B cell (primary cell): ENCODE data around the gene PAM. TPM values are rescaled to one million over a fixed set of nuclear protein-coding genes. Genes with fewer than 3 reads are reported as not detected.

ENCODE experiments used
- ATAC-seq: fragments of 200-7000 bp; cut with Tn5 transposase; one replicate; pipeline ENCODE4 v1.10.0; 2021; ENCODE audit warnings: low read depth, mild to moderate bottlenecking, moderate number of reproducible peaks, moderate library complexity
- CTCF ChIA-PET: fragments of 350-600 bp; sonication (Branson Sonifier 250); formaldehyde crosslinking; loops from one replicate; lab custom pipeline; 2021; ENCODE audit warnings: antibody characterized with exemption, inconsistent platforms; lab: Charles Lee
- POLR2A ChIA-PET: fragments of 350-600 bp; sonication (Branson Sonifier 250); formaldehyde crosslinking; loops from one replicate; lab custom pipeline; 2021; ENCODE audit warnings: antibody characterized with exemption; lab: Charles Lee
- DNase-seq: peaks from one replicate; pipeline ENCODE4 v3.0.0; 2013
- H2AFZ ChIP-seq: 2 replicates; pipeline ENCODE4 v1.6.1; 2012; ENCODE audit warnings: mild to moderate bottlenecking, low read depth, low read length; ENCODE audit not compliant: insufficient read depth, poor library complexity, severe bottlenecking
- H3K27ac ChIP-seq, 2 donors: 1 replicate in 1 of 2; 2 replicates in 1 of 2; pipeline ENCODE4 v1.5.1; 2012 to 2013; ENCODE audit warnings: low read length in 2 of 2, mild to moderate bottlenecking in 2 of 2, moderate library complexity in 1 of 2
- H3K27me3 ChIP-seq, 4 experiments: fragments of 200-600 bp in 1 of 4; sonication (generic) in 1 of 4; replicated peaks in 1 of 4; 1 replicate in 2 of 4; 2 replicates in 2 of 4; pipeline versions ENCODE4 v1.6.1 to v1.7.0; 2013 to 2016; ENCODE audit warnings: low read length in 3 of 4, mild to moderate bottlenecking in 2 of 4, mixed read lengths in 1 of 4, moderate library complexity in 1 of 4; ENCODE audit not compliant: insufficient read depth in 4 of 4, control insufficient read depth in 3 of 4; ENCODE audit errors: control extremely low read depth in 1 of 4
- H3K36me3 ChIP-seq, 2 experiments: replicated peaks in 1 of 2; 1 replicate in 1 of 2; 2 replicates in 1 of 2; pipeline versions ENCODE4 v1.6.1 to v1.7.1; 2013; ENCODE audit warnings: low read length in 1 of 2; ENCODE audit not compliant: insufficient read depth in 2 of 2, control insufficient read depth in 1 of 2; ENCODE audit errors: control extremely low read depth in 1 of 2, extremely low read depth in 1 of 2
- H3K4me1 ChIP-seq, 2 donors: fragments of 200-600 bp in 1 of 2; sonication (generic) in 1 of 2; 1 replicate in 1 of 2; 2 replicates in 1 of 2; pipeline versions ENCODE4 v1.5.1 to v1.6.1; 2013 to 2017; ENCODE audit warnings: low read length in 2 of 2; ENCODE audit not compliant: control insufficient read depth in 2 of 2, insufficient read depth in 2 of 2
- H3K4me2 ChIP-seq: replicated peaks from 2 replicates; pipeline ENCODE3; 2012; ENCODE audit warnings: mild to moderate bottlenecking, low read depth, low read length; ENCODE audit not compliant: poor library complexity, severe bottlenecking
- H3K4me3 ChIP-seq, 5 experiments: fragments of 200-600 bp in 1 of 5; sonication (generic) in 1 of 5; 1 replicate in 3 of 5; 2 replicates in 2 of 5; pipeline versions ENCODE4 v1.5.1 to v1.7.0; 2011 to 2016; ENCODE audit warnings: low read length in 4 of 5, mild to moderate bottlenecking in 4 of 5, low read depth in 2 of 5, control low read depth in 1 of 5, moderate library complexity in 1 of 5; ENCODE audit not compliant: insufficient read depth in 1 of 5; ENCODE audit errors: control extremely low read depth in 1 of 5, extremely low read depth in 1 of 5
- H3K79me2 ChIP-seq: fragments of 200-600 bp; sonication (generic); one replicate; pipeline ENCODE4 v1.6.0; 2016; ENCODE audit warnings: low read length; ENCODE audit not compliant: control insufficient read depth, insufficient read depth
- H3K9ac ChIP-seq: fragments of 200-600 bp; sonication (generic); 2 replicates; pipeline ENCODE4 v1.6.1; 2017; ENCODE audit warnings: mild to moderate bottlenecking, low read length, moderate library complexity
- H3K9me3 ChIP-seq, 3 donors: one replicate each; pipeline versions ENCODE4 v1.6.1 to v1.7.1; 2013; ENCODE audit warnings: low read length in 2 of 3; ENCODE audit not compliant: control insufficient read depth in 2 of 3, insufficient read depth in 1 of 3; ENCODE audit errors: control extremely low read depth in 1 of 3
- H4K20me1 ChIP-seq: 2 replicates; pipeline ENCODE4 v1.6.0; 2012; ENCODE audit warnings: mild to moderate bottlenecking, low read length; ENCODE audit not compliant: insufficient read depth, control insufficient read depth, poor library complexity, severe bottlenecking
- H3K27ac Mint-ChIP-seq: one replicate; pipeline ENCODE4 v1.8.0; 2021; ENCODE audit warnings: mixed read lengths
- H3K27me3 Mint-ChIP-seq: one replicate; pipeline ENCODE4 v1.8.0; 2021; ENCODE audit warnings: mixed read lengths
- H3K4me1 Mint-ChIP-seq: one replicate; pipeline ENCODE4 v1.8.0; 2021; ENCODE audit warnings: mixed read lengths
- H3K4me3 Mint-ChIP-seq: one replicate; pipeline ENCODE4 v1.8.0; 2021; ENCODE audit warnings: mixed read lengths
- H3K9me3 Mint-ChIP-seq: one replicate; pipeline ENCODE4 v1.8.0; 2022; ENCODE audit warnings: mixed read lengths; ENCODE audit not compliant: insufficient read depth
- EZH2 ChIP-seq: IDR thresholded peaks from 2 replicates; pipeline ENCODE4 v1.6.1; 2012; ENCODE audit warnings: borderline replicate concordance, low read depth, mild to moderate bottlenecking, moderate library complexity, low read length; ENCODE audit not compliant: insufficient read depth, poor library complexity, severe bottlenecking
- WGBS: methylation state at CpG from one replicate; pipeline ENCODE4 v1.1.5; 2013; ENCODE audit warnings: missing lambda C conversion rate; ENCODE audit not compliant: insufficient coverage; 5-methylcytosine and 5-hydroxymethylcytosine counted together
- intact Hi-C: fragments of 100-400 bp; cut with micrococcal nuclease; formaldehyde crosslinking; loops from one replicate; pipeline ENCODE4 v1.10.0; 2022
- polyA plus RNA-seq: library from polyadenylated mRNA; depleted of rRNA; stranded (reverse); fragments of >200 nt; gene quantifications from 2 replicates; pipeline ENCODE4 v1.2.3, GENCODE V29; 2012
- total RNA-seq, 2 donors: library from RNA; stranded (reverse); fragments of 120-200 nt in 1 of 2; gene quantifications; 1 replicate in 1 of 2; 2 replicates in 1 of 2; pipeline versions ENCODE4 v1.2.3 to v1.2.4, GENCODE V29; 2013 to 2022
- TF ChIP-seq, protein P1 (sequence below): fragments of 200-600 bp; IDR thresholded peaks from one replicate; pipeline ENCODE4 v1.8.0; 2022; ENCODE audit warnings: antibody characterized with exemption, mild to moderate bottlenecking

PAM gene
- total and polyA plus RNA-seq, 2 donors (not counting 1 experiment from before 2014, with no cell fraction given): 1.00 to 34.8 TPM

DNA sequence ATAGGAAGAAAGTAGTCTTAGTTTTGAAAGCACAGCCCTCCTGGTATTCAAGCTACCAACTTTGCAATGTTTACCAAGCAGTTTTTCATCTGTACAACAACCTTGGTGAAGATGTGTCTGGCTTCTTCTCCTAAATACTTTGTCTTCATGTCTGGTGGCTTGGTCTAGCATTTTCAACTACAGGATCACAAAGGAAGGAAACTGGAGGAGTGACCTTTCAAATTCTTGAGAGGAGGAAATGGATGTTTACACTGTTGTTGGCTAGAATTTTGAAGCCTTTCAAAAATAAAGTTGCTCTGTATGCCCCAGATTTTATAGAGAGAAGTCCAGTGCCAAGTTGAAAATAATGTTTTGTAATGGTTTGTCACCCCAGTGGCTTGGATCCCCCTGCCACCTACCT is 16.3 kb downstream of the PAM start:
- TF ChIP-seq, protein P1, sequence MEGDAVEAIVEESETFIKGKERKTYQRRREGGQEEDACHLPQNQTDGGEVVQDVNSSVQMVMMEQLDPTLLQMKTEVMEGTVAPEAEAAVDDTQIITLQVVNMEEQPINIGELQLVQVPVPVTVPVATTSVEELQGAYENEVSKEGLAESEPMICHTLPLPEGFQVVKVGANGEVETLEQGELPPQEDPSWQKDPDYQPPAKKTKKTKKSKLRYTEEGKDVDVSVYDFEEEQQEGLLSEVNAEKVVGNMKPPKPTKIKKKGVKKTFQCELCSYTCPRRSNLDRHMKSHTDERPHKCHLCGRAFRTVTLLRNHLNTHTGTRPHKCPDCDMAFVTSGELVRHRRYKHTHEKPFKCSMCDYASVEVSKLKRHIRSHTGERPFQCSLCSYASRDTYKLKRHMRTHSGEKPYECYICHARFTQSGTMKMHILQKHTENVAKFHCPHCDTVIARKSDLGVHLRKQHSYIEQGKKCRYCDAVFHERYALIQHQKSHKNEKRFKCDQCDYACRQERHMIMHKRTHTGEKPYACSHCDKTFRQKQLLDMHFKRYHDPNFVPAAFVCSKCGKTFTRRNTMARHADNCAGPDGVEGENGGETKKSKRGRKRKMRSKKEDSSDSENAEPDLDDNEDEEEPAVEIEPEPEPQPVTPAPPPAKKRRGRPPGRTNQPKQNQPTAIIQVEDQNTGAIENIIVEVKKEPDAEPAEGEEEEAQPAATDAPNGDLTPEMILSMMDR: no peak
- TF ChIP-seq EZH2: no peak
- Mint-ChIP-seq H3K4me3 (no peak overlapping the region), H3K4me1 (peaks cover 4% of the 10 kb centered on the region), H3K27me3 (no peaks in the 10 kb centered on the region), H3K9me3 (no peaks in the 10 kb centered on the region), H3K27ac (no peak overlapping the region)
- POLR2A ChIA-PET: no interaction called here
- ATAC-seq: no peak
- no peaks in the 10 kb centered on the region for H3K4me1 ChIP-seq
- H3K9ac ChIP-seq: no peak overlapping the region
- no peak for DNase-seq
- CTCF ChIA-PET: interaction anchor here (1.5 kb wide), 1 partner anchor 10 kb away, joined by 3 read pairs; no protein-coding TSS in a partner anchor
- no peak overlapping the region for H2AFZ ChIP-seq
- H3K9me3 ChIP-seq: no peaks in the 10 kb centered on the region
- H3K27me3 ChIP-seq: no peaks in the 10 kb centered on the region
- H4K20me1 ChIP-seq: no peaks in the 10 kb centered on the region
- no peak overlapping the region for H3K4me2 ChIP-seq
- H3K4me3 ChIP-seq: no peak overlapping the region
- intact Hi-C loops: no loop called here
- H3K79me2 ChIP-seq: no peaks in the 10 kb centered on the region
- no peak overlapping the region for H3K27ac ChIP-seq
- H3K36me3 ChIP-seq: no peaks in the 10 kb centered on the region

DNA sequence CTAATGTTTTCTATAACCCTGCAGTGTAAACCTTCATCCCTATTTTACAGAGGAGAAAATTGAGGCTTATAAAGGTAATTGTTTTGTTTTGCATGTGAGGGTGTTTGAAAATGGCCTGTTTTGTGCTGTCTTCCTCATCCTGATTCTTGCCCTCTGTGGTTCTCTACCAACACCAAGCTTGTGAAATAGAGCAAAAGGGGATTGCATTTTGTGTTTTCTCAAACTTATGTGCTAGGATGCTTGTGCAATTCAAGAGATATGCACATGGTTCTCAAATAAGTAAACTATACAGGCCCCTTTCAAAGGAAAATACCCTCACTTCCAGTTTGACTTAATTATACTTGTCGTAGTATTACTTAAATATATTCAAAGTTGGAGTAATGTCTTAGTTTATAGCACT is 17.2 kb downstream of the PAM start:
- Histone ChIP-seq H2AFZ (no peak overlapping the region), H3K4me3 (no peak overlapping the region), H3K9ac (no peak overlapping the region), H3K4me1 (no peaks in the 10 kb centered on the region), H3K27me3 (no peaks in the 10 kb centered on the region), H3K9me3 (no peaks in the 10 kb centered on the region), H3K27ac (no peak overlapping the region), H3K4me2 (no peak overlapping the region), H3K79me2 (no peaks in the 10 kb centered on the region), H4K20me1 (no peaks in the 10 kb centered on the region), H3K36me3 (no peaks in the 10 kb centered on the region)
- no CpG with 5 or more reads among the region's 1 CpG for WGBS
- intact Hi-C loops: no loop called here
- DNase-seq (no peak), ATAC-seq (no peak)
- no peak for TF ChIP-seq EZH2
- TF ChIP-seq, protein P1: no peak
- H3K4me3 Mint-ChIP-seq: no peak overlapping the region
- peaks cover 4% of the 10 kb centered on the region for H3K4me1 Mint-ChIP-seq
- no peak overlapping the region for H3K27ac Mint-ChIP-seq
- POLR2A ChIA-PET: no interaction called here
- CTCF ChIA-PET: interaction anchor here (1.5 kb wide), 1 partner anchor 9 kb away, joined by 3 read pairs; no protein-coding TSS in a partner anchor
- H3K27me3 Mint-ChIP-seq: no peaks in the 10 kb centered on the region
- H3K9me3 Mint-ChIP-seq: no peaks in the 10 kb centered on the region
